SU-DHL-6 (cell line): ENCODE results near the gene ARG1.

ENCODE experiments used
- H2AFZ ChIP-seq: fragments of 200-600 bp; sonication (generic); 2 replicates; pipeline ENCODE4 v1.6.1; 2014; ENCODE audit warnings: low read depth, mild to moderate bottlenecking, moderate library complexity, mixed read lengths, antibody characterized with exemption, low read length; ENCODE audit not compliant: severe bottlenecking
- H3F3A ChIP-seq: fragments of 200-600 bp; shearing (Covaris generic); 2 replicates; pipeline ENCODE4 v1.6.0; 2016; ENCODE audit warnings: antibody characterized with exemption, mild to moderate bottlenecking; ENCODE audit not compliant: insufficient read depth
- H3K27ac ChIP-seq: fragments of 200-600 bp; sonication (generic); 2 replicates; pipeline ENCODE4 v1.5.1; 2016; ENCODE audit warnings: low read depth, mild to moderate bottlenecking, low read length, moderate library complexity, mixed read lengths
- H3K27me3 ChIP-seq: fragments of 200-600 bp; sonication (generic), shearing (Covaris generic); 2 replicates; pipeline ENCODE4 v1.6.0; 2014; ENCODE audit warnings: mild to moderate bottlenecking, low read length
- H3K36me3 ChIP-seq: fragments of 200-600 bp; sonication (generic); 2 replicates; pipeline ENCODE4 v1.6.1; 2014; ENCODE audit warnings: mild to moderate bottlenecking, low read length, mixed read lengths
- H3K4me2 ChIP-seq: fragments of 300-600, 200-600 bp; shearing (Covaris generic), sonication (generic); 2 replicates; pipeline ENCODE4 v1.6.0; 2014; ENCODE audit warnings: low read length, low read depth, mild to moderate bottlenecking; ENCODE audit not compliant: poor library complexity, severe bottlenecking
- H3K4me3 ChIP-seq: fragments of 200-600 bp; sonication (generic); 2 replicates; pipeline ENCODE4 v1.5.1; 2014; ENCODE audit warnings: antibody characterized with exemption, low read length, mild to moderate bottlenecking, mixed read lengths; ENCODE audit not compliant: insufficient read depth, poor library complexity, severe bottlenecking
- H3K79me2 ChIP-seq: fragments of 200-600 bp; sonication (generic); 2 replicates; pipeline ENCODE4 v1.6.1; 2014; ENCODE audit warnings: mild to moderate bottlenecking, low read length, moderate library complexity; ENCODE audit not compliant: insufficient read depth
- H3K9ac ChIP-seq: fragments of 200-600 bp; sonication (generic); 2 replicates; pipeline ENCODE4 v1.7.0; 2014; ENCODE audit warnings: mild to moderate bottlenecking, low read length
- H3K9me2 ChIP-seq: fragments of 200-600 bp; sonication (generic); replicated peaks from 2 replicates; pipeline ENCODE4 v1.6.1; 2014; ENCODE audit warnings: low read length; ENCODE audit not compliant: insufficient read depth
- H3K9me3 ChIP-seq: fragments of 200-600 bp; sonication (generic); 2 replicates; pipeline ENCODE4 v1.6.1; 2014; ENCODE audit warnings: low read length, mixed read lengths; ENCODE audit not compliant: insufficient read depth
- H4K20me1 ChIP-seq: fragments of 200-600 bp; sonication (generic); 2 replicates; pipeline ENCODE4 v1.6.1; 2014; ENCODE audit warnings: low read depth, mild to moderate bottlenecking, antibody characterized with exemption, low read length, moderate library complexity, mixed read lengths
- EZH2phosphoT487 ChIP-seq: fragments of 200-600 bp; sonication (generic), shearing (Covaris generic); conservative IDR thresholded peaks from 2 replicates; pipeline ENCODE4 v1.6.1; 2018; ENCODE audit warnings: mild to moderate bottlenecking, antibody characterized with exemption, low read length, moderate library complexity, mixed read lengths
- TF ChIP-seq, protein P1 (sequence below): fragments of 200-600 bp; sonication (generic); IDR thresholded peaks from one replicate; pipeline ENCODE4 v1.5.1; 2017; ENCODE audit warnings: antibody characterized with exemption, mild to moderate bottlenecking, low read length, moderate library complexity; ENCODE audit not compliant: insufficient read depth, poor library complexity, severe bottlenecking

The ARG1 gene

DNA sequence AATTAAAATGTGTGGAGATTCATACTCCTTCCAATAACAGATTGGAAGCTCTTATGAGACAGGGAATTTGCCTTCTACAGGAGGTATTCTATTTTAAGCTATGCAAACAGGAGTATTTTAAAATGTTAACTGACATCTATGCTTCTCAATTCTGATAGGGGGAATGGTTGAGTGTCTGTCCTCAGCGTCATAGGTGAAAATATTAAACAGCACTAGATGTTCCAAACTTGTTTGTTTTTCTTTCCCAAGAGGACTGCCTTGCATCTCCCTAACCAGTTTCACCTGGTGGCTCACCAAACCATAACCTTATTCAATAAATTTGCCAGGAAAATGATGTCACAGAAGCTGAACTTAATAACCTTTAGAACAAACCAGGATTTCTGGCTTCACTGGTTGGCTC, 24.6 kb upstream of the ARG1 start:
- H3K27ac ChIP-seq = no peak overlapping the region
- TF ChIP-seq, protein P1, sequence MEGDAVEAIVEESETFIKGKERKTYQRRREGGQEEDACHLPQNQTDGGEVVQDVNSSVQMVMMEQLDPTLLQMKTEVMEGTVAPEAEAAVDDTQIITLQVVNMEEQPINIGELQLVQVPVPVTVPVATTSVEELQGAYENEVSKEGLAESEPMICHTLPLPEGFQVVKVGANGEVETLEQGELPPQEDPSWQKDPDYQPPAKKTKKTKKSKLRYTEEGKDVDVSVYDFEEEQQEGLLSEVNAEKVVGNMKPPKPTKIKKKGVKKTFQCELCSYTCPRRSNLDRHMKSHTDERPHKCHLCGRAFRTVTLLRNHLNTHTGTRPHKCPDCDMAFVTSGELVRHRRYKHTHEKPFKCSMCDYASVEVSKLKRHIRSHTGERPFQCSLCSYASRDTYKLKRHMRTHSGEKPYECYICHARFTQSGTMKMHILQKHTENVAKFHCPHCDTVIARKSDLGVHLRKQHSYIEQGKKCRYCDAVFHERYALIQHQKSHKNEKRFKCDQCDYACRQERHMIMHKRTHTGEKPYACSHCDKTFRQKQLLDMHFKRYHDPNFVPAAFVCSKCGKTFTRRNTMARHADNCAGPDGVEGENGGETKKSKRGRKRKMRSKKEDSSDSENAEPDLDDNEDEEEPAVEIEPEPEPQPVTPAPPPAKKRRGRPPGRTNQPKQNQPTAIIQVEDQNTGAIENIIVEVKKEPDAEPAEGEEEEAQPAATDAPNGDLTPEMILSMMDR = no peak
- TF ChIP-seq EZH2phosphoT487 = no peak

DNA sequence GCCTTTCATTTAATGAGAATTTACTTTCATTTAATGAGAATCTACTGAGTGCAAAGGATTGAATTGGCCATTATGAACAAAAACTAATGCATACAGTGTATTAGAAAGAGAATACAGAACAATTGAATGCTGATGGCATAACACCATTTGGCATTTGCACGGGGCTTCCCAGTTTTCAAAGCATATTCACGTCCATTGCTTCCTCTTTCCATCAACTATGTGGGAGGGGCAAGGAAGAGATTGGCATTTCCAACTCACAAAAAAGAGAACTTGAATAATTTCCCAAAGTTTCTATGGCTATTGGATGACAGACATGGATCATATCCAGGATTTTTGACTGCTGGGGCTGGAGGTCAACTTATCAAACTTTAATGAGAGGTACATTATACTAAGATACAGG, 23.2 kb upstream of the ARG1 start:
- Histone ChIP-seq H3F3A (no peaks in the 10 kb centered on the region), H3K4me3 (no peak overlapping the region), H3K9me2 (no peaks in the 10 kb centered on the region), H3K79me2 (no peaks in the 10 kb centered on the region), H4K20me1 (no peaks in the 10 kb centered on the region), H2AFZ (no peak overlapping the region), H3K9ac (no peak overlapping the region), H3K9me3 (no peaks in the 10 kb centered on the region), H3K27me3 (no peaks in the 10 kb centered on the region), H3K36me3 (no peaks in the 10 kb centered on the region), H3K4me2 (no peak overlapping the region), H3K27ac (no peak overlapping the region)
- TF ChIP-seq, protein P1 = no peak
- no peak for TF ChIP-seq EZH2phosphoT487

More for the DNA sequence above, 24.6 kb upstream of the ARG1 start:
- no peaks in the 10 kb centered on the region for H3K9me2 ChIP-seq
- no peak overlapping the region for H3K4me2 ChIP-seq
- no peaks in the 10 kb centered on the region for H3K36me3 ChIP-seq
- no peaks in the 10 kb centered on the region for H3K27me3 ChIP-seq
- H3K9ac ChIP-seq = no peak overlapping the region
- no peak overlapping the region for H2AFZ ChIP-seq
- no peak overlapping the region for H3K4me3 ChIP-seq
- H4K20me1 ChIP-seq = no peaks in the 10 kb centered on the region
- H3F3A ChIP-seq = no peaks in the 10 kb centered on the region
- H3K9me3 ChIP-seq = no peaks in the 10 kb centered on the region
- no peaks in the 10 kb centered on the region for H3K79me2 ChIP-seq

DNA sequence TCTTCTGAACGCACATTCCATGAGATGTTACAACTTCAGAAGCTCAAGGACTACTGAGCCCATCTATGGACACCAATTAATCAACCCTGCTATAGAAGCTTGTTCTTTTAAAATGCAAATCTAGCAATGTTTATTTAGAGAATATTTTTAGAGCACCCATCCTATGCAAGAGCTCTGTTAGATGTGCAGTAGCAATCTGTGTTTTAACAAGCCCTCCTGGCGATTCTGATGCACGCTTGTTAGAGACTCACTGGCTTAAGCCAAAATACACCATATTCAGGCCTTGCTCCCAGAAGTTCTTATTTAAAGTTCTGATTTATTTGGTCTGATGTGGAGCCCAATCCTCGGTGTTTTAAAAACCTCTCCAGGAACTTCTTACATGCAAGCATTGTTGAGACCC, 21.1 kb upstream of the ARG1 start:
- no peak overlapping the region for H2AFZ ChIP-seq
- no peaks in the 10 kb centered on the region for H4K20me1 ChIP-seq

More for the DNA sequence above, 21.1 kb upstream of the ARG1 start:
- TF ChIP-seq, protein P1 = no peak
- TF ChIP-seq EZH2phosphoT487 = no peak
- Histone ChIP-seq H3K9me2 (no peaks in the 10 kb centered on the region), H3K9ac (no peak overlapping the region), H3F3A (no peaks in the 10 kb centered on the region), H3K27ac (no peak overlapping the region), H3K4me3 (no peak overlapping the region), H3K27me3 (no peaks in the 10 kb centered on the region), H3K36me3 (no peaks in the 10 kb centered on the region), H3K9me3 (no peaks in the 10 kb centered on the region), H3K79me2 (no peaks in the 10 kb centered on the region), H3K4me2 (no peak overlapping the region)
